Inflammatory macrophage treated with lipopolysaccharide for 1 hour (primary cell): Measurements from ENCODE around the gene C5orf22.
"Not testable (repeated sequence)": the region's sequence is repeated elsewhere in the genome, so short reads cannot be mapped to it uniquely, and the experiment has no call there.

ENCODE experiments used
- DNase-seq, 2 donors: peaks; one replicate each; pipeline ENCODE4 v3.0.0-alpha.2; 2020 to 2022

Gene C5orf22

DNA sequence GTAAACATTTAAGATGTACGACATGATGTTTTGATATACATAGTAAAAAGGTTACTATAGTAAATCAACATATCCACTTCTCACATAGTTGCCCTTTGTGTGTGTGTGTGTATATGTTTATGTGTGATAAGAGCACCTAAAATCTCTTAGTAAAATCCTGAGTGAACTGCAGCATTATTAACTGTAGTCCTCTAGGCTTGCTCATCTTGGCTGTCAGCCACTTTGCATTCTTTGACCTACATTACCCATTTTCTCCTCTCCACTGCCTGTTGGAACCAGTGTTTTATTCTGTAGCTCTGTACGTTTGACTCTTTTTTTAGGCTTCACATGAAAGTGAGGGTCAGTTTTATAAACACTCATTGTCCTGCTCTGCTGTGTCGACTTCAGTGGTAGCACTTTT lies 24.4 kb downstream of the C5orf22 start:
- no peak for DNase-seq

DNA sequence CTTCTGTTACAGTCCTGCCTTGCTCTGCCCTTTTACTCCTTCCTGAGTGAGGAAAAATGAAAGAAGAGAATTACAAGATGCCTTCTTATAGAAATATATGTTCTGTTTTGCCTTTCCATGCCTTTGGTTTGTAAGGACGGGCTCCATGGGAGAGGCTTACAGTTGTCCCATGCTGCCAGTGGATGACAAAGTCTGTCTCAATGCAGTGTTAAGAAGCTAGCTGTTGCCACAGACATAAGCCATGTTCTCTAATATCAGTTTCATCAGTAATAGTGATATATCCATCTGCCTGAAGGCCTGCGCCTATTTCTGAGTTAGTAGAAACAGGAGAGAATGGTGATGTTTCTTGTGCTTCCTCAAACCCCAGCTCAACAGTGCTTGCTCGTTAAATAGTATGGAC lies 27.8 kb downstream of the C5orf22 start:
- DNase-seq = no peak

DNA sequence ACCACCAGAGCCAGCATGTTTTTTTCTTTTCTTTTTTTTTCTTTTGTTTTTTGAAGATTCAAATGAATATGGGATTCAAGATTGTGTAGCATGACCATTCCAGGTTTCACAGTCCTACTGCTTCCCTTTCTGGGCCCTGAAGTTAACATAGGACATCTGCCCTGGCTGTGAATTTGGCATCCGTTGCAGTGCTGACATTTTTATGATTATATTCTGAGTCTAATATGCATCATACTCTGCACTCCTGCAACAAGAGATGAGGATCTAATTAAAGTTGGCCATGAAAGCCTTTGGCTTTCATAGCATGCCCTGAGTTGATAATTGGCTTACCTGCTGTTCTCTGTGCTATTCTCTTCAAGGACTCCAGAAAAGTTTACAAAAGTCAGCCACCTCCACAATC lies 29.8 kb downstream of the C5orf22 start:
- no peak for DNase-seq

GRCh38 chr5:31563216-31563615 lies 31.1 kb downstream of the C5orf22 start:
- no peak for DNase-seq

GRCh38 chr5:31566362-31566761 lies 34.3 kb downstream of the C5orf22 start:
- peak; percentile 59 to 71 for DNase-seq

DNA sequence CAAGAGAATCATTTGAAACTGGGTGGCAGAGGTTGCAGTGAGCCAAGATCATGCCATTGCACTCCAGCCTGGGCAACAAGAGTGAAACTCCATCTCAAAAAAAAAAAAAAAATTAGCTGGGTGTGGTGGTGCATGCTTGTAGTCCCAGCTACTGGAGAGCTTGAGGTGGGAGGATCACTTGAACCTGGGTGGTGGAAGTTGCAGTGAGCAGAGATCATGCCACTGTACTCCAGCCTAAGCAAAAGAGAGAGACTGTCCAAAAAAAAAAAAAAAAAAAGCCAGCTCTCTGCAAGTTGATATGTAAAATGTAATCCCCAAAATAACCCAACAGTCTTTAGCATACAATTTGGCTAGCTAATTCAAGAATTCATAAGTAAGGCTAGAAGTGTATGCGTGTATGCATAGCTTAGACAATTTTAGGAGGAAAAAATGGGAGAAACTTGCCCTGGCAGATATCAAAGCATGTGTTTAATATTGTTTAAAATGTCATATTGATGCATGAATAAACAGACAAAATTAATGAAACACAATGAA lies 36.3 kb downstream of the C5orf22 start:
- no peak for DNase-seq

- no peak for DNase-seq
These were observed 37.0 kb downstream of the C5orf22 start for GRCh38 chr5:31569068-31569467.

GRCh38 chr5:31573494-31574142 lies 41.5 kb downstream of the C5orf22 start:
- no peak for DNase-seq

GRCh38 chr5:31574772-31575171 lies 42.7 kb downstream of the C5orf22 start:
- DNase-seq = no peak

- peak; percentile 39 to 45 for DNase-seq
These were observed 45.3 kb downstream of the C5orf22 start for GRCh38 chr5:31577438-31577837.

GRCh38 chr5:31579558-31579957 lies 47.5 kb downstream of the C5orf22 start:
- DNase-seq = no peak

DNA sequence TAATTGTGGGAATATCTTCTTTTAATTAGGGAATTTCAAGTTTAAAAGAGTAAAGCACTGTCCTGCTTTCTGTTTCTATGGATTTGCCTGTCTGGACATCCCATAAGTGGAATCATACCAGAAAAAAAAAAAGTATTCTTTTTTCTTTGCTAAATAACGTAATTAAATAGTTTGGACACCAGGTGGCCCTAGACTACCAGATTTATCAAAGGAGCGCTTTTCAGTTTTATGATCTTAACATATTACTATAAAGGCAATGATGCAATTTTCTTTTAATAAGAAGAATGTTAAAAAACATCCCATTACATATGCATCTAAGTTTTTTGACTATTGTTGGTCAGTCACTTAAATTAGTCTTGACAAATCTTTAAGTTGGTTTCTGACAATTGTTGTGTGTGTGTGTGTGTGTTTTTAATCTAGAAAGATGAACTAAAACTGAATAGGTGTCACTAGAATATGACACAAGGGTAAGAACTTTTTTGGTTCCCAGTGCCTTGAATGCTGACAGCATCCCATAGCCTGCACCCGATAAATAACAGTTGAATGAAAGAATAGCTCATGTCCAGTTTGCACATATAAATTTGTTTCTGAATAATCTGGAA lies 49.5 kb downstream of the C5orf22 start:
- DNase-seq = peak; percentile 40 to 67

DNA sequence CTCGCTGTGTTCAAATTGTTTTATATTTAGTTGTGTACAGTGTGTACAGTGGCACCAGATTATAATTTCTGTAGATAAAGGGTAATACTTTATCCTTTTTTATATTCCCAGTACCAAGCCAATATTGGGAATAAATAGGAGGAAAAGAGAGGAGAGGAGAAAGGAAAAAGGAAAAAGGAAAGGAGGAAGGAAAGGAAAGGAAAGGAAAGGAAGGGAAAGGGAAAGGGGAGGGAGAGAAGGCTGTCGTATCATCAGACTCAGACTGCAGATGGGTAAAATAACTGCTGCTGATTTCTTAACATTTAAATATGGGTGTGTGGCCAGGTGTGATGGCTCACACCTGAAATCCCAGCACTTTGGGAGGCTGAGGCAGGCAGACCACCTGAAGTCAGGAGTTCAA lies 51.0 kb downstream of the C5orf22 start:
- no peak for DNase-seq

DNA sequence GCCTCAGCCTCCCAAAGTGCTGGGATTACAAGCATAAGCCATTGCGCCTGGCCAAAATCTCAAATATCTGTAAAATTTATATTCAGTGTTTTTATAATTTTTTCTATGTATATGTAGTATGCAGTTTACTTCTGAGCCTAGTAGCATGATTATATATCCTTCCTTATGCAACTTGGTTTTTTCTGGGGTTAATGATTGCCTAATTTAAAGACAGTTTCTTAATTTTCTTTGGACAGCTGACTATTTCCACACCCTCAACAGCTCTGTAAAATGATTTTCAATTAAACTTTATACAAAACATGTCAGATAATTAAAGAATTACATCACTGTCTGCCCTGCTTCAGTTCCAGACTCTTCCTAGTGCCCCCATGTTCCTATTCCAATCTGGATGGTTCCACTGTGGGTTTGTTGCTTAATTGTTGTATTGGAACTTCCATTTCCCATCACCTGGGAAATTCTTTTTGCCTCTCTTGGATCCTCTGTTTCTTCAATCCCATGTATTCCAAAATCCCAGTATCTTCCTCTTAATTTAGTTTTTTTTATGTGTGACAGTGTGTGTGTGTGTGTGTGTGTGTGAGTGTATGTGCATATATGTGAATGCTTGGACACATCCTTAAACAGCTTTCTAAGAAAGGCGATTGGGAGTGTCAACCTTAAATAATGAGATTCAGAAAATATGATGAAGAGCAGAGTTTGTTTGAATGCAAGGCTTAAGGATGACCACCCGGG lies 53.2 kb downstream of the C5orf22 start:
- peak; percentile 38 to 60 for DNase-seq

DNA sequence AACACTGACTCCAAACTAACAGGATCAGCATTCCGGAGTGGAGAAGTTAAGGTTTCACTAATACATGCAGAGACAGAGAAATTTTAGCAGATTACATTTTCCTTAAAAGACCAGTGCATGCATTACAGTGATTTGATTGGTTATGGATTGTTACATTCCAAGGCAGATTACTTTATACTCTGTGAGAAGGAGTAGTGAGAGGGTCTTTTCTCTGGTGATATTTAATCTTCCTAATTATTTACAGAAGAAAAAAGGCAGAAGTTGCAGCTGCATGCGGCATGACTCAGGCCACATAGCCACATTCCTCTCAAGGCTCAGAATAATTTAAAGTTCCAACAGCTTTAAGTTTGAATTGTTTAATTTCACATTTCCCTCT lies 53.8 kb downstream of the C5orf22 start:
- no peak for DNase-seq

GRCh38 chr5:31587546-31587945 lies 55.4 kb downstream of the C5orf22 start:
- no peak for DNase-seq

DNA sequence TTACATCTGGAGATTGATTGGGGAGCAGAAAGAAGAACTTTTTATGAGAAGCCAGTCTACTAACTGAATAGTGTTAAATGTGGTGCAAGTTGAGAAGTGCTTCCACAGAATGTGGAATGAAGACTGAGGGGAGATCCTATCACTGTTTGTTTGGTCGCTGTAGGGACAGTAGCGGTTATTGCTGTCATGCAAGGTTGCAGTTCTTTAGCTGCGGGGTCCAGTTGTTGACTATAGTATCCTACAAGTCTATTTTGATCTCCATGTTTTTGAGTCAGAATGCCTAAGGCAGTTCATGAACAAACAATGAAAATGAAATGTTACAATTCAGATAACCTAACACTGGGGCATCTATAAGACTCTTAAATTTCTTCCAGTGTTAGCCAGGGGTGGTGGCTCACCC lies 61.6 kb downstream of the C5orf22 start:
- DNase-seq = no peak

DNA sequence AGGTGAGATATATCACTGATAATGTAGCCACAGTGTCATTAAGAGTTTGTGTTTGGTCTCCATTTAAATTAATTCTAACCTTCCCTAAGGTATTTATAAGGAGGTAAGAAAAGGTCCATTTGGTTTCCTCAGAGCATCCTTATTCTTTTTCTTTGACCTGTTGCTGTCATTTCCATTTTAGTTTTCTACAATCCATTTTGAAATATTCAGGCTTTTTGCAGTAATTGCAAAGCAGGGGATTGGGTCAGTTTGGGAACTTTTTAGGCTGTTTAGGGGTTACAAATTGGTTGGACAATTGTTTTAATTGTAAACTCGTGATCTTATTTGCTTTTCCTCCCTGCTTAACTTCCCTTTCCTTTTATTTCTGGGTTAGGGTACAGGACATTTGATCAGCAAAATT lies 64.3 kb downstream of the C5orf22 start:
- DNase-seq = no peak

DNA sequence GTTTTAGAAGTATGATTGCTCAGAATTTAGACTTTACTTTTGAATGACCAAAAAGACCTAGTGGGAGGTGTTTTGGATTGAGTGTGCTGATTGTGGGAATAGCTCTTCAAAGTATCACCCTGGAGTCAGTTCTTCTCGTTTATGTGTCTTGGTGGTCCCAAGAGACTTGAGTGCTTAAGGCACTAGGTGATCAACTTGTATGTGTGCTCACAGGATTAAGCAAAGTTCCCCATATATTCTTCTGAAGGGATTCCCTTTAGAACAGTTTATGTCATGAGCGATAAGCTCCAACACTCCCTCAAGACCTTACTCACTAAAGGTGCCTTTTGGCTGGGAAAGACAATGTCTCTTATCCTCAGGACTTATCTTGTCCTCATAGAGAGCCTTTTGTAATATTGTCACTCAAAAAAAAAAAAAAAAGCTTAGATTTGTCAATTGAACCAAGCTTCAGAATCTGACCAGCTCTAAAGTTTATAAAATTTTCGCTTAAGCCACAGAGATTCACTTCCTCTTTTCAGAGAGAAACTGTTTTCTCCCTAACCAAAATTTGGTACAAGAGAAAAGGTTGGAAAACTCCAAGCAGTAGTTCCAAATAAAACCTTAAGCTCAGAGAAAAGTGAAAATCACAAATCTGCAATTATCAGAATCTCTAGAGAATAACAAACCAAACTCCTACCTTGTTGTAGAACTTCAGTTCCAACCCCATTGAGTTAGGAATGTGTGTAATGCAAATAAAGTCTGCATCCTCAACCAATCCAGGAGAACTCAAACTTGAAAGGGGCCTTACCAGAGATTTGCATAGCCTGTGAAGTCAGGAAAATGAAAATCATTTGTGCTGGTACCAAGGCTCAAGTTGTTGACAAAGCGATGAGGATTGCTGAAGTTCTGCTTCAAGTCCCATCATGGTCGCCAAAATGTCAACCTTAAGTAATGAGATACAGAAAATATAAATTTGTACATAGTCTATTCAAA lies 66.8 kb downstream of the C5orf22 start:
- DNase-seq = peak in 1 of 2 donors; percentile 19

GRCh38 chr5:31602305-31602704 lies 70.2 kb downstream of the C5orf22 start:
- not testable (repeated sequence) for DNase-seq

DNA sequence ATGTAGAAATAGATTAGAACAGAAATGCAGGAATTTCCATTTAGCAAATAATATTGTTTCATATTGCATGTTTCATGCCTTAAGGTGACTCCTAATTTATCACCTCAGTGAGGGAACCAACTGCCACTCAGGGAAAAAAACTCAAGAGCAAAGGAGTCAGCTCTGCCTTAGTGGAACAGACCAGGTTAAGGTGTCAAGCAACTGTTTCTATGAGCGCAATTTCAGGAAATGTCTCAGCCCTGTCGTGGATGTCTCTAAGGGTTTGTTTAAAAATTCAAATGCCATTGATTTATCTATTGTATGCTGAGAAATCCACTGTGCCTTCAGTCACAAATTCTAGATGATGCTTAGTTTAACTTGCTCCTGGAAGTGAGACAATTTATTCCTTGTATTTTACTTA lies 72.1 kb downstream of the C5orf22 start:
- no peak for DNase-seq

DNA sequence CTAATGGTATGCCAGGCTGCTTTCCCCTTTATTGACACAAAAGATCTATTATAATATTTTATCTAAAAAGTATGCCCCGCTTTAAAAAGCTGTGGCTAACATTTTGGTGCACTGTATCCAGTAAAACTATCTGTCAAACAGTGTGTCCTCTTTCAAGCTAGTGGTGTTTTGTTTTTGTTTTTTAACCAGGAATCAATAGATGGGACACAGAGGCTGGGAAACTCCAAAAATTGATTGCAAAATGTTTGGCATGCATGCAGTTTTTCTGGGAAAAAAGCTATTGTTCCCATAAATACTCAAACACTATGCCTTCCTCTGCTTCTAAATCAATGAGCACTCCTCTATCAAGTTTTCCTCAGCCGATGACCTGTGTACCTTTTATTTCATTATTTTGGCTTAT lies 72.5 kb downstream of the C5orf22 start:
- DNase-seq = no peak
